Endodermal cell (in vitro differentiated cells): ENCODE results near the gene SIGLECL1. TPM values are rescaled to one million over a fixed set of nuclear protein-coding genes. Genes with fewer than 3 reads are reported as not detected.

Source experiments
- DNase-seq: peaks from one replicate; pipeline ENCODE4 v3.0.0-alpha.2; 2017
- H3K27ac ChIP-seq: 2 replicates; pipeline ENCODE4 v1.5.1; 2013; ENCODE audit warnings: mild to moderate bottlenecking, low read depth, low read length, moderate library complexity
- H3K27me3 ChIP-seq: 2 replicates; pipeline ENCODE4 v1.6.1; 2013; ENCODE audit warnings: mild to moderate bottlenecking, low read length, moderate library complexity; ENCODE audit not compliant: insufficient read depth, control insufficient read depth, poor library complexity, severe bottlenecking
- H3K36me3 ChIP-seq: 2 replicates; pipeline ENCODE4 v1.7.0; 2013; ENCODE audit warnings: mild to moderate bottlenecking, low read length, moderate library complexity; ENCODE audit not compliant: control insufficient read depth, insufficient read depth
- H3K4me1 ChIP-seq: one replicate; pipeline ENCODE4 v1.7.0; 2013; ENCODE audit warnings: low read length; ENCODE audit not compliant: control insufficient read depth, insufficient read depth
- H3K4me3 ChIP-seq: 2 replicates; pipeline ENCODE4 v1.5.1; 2013; ENCODE audit warnings: mild to moderate bottlenecking, low read length, moderate library complexity
- H3K9ac ChIP-seq: 2 replicates; pipeline ENCODE4 v1.6.1; 2013; ENCODE audit warnings: mild to moderate bottlenecking, low read length, moderate library complexity; ENCODE audit not compliant: poor library complexity, severe bottlenecking; ENCODE audit errors: extremely low read depth
- H3K9me3 ChIP-seq: 2 replicates; pipeline ENCODE4 v1.6.1; 2013; ENCODE audit warnings: mild to moderate bottlenecking, low read length, moderate library complexity; ENCODE audit not compliant: control insufficient read depth
- H3K27ac Mint-ChIP-seq: 2 replicates; pipeline ENCODE4 v1.8.0; 2020; ENCODE audit warnings: mixed read lengths
- H3K27me3 Mint-ChIP-seq: 2 replicates; pipeline ENCODE4 v1.8.0; 2021; ENCODE audit warnings: mild to moderate bottlenecking, mixed read lengths; ENCODE audit not compliant: insufficient read depth
- H3K36me3 Mint-ChIP-seq: 2 replicates; pipeline ENCODE4 v1.8.0; 2020; ENCODE audit warnings: low read depth, mixed read lengths
- H3K4me1 Mint-ChIP-seq: 2 replicates; pipeline ENCODE4 v1.8.0; 2020; ENCODE audit warnings: mixed read lengths
- H3K4me3 Mint-ChIP-seq: 2 replicates; pipeline ENCODE4 v1.8.0; 2020; ENCODE audit warnings: mild to moderate bottlenecking, moderate library complexity, mixed read lengths
- H3K9me3 Mint-ChIP-seq: 2 replicates; pipeline ENCODE4 v1.8.0; 2020; ENCODE audit warnings: mild to moderate bottlenecking, mixed read lengths
- WGBS, 2 experiments: methylation state at CpG; one replicate each; pipeline versions ENCODE4 v1.1.5 to v1.1.7; 2013; ENCODE audit warnings: missing lambda C conversion rate in 2 of 2, mixed read lengths in 1 of 2; ENCODE audit not compliant: insufficient coverage in 1 of 2, insufficient read length in 1 of 2; 5-methylcytosine and 5-hydroxymethylcytosine counted together
- long read RNA-seq, 4 experiments: library from polyadenylated mRNA in 2 of 4; library from RNA in 1 of 4; library from capped mRNA in 1 of 4; stranded (forward) in 3 of 4; unstranded in 1 of 4; transcript quantifications; one replicate each; pipeline ENCODE4 v2.0.0, GENCODE V29; 2020 to 2021; ENCODE audit warnings: inconsistent platforms in 1 of 4
- polyA plus RNA-seq, 2 experiments: library from polyadenylated mRNA; stranded (reverse); fragments of 50-300 nt; gene quantifications; one replicate each; pipeline ENCODE4 v1.2.3, GENCODE V29; 2013
- total RNA-seq, 2 donors: library from RNA; stranded (reverse); fragmentation: NEBNext Ultra II Directional in 1 of 2; extraction: Animal tissue kit (Norgen Biotek cat#: 25700) in 1 of 2; gene quantifications; 2 replicates in 1 of 2; 3 replicates in 1 of 2; pipeline ENCODE4 v1.2.1, GENCODE V29; 2021
- TF ChIP-seq, protein P1 (sequence below): fragments of 200-600 bp; sonication (generic); conservative IDR thresholded peaks from 2 replicates; pipeline ENCODE4 v1.5.0; 2021; ENCODE audit warnings: antibody characterized with exemption, mild to moderate bottlenecking

SIGLECL1 gene
- total RNA-seq = not detected
- polyA plus RNA-seq (2013, experiment 1 of 2) = not detected
- not detected for polyA plus RNA-seq (2013, experiment 2 of 2)
- long read RNA-seq, experiment 1 = 0 reads
- long read RNA-seq, experiment 2 = 0 reads
- long read RNA-seq, experiment 3 = 0 reads
- long read RNA-seq, experiment 4 = 0 reads

DNA sequence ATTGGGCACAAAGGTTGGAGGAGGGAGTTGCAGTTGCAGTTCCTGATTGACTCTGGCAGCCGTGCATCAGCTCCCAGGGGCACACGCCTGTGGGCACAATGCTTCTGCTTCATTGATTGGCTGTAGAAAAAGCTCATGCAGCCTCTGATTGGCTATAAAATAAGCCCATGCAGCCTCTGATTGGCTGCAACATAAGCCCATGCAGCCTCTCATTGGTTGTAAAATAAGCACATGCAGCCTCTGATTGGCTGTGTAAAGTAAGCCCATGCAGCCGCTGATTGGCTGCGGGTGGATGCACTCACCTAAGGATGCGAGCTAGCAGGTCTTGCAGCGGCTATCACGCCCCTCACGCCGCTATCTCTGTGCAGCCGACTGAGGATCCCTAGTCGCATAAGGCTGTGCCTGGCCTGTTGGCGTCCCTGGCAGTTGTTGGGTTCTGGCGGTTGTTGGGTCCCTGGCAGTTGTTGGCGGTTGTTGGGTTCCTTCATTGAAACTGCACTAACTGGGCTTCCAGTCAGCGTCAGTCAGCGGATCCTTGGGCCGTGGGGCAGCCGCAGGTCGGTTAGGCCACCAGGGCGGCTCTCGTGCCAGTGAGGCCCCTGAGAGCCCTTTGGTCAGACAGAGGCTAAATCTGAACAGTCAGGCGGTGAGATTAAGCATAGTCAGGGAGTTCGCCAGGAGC lies at the start of gene SIGLECL1:
TSS of gene SIGLECL1 (plus strand) at position 295 of the 682 bp plus-strand sequence. CDS start 12,993 bp downstream, outside the sequence.
- H3K27me3 ChIP-seq = no peaks in the 10 kb centered on the region
- Mint-ChIP-seq H3K4me1 (no peaks in the 10 kb centered on the region), H3K9me3 (peaks cover 4% of the 10 kb centered on the region), H3K4me3 (no peak within 1 kb of the TSS), H3K27ac (no peak within 1 kb of the TSS), H3K36me3 (no peaks in the 10 kb centered on the region), H3K27me3 (no peaks in the 10 kb centered on the region)
- H3K27ac ChIP-seq = no peak within 1 kb of the TSS
- no peak within 1 kb of the TSS for H3K9ac ChIP-seq
- peak; percentile 51 for DNase-seq
- peaks cover 6% of the 10 kb centered on the region for H3K9me3 ChIP-seq
- H3K4me3 ChIP-seq = no peak within 1 kb of the TSS
- no peaks in the 10 kb centered on the region for H3K36me3 ChIP-seq
- no peaks in the 10 kb centered on the region for H3K4me1 ChIP-seq
- WGBS, 2 experiments = 92 to 96% methylated on average over 8 to 23 of the region's 23 CpGs
- TF ChIP-seq, protein P1, sequence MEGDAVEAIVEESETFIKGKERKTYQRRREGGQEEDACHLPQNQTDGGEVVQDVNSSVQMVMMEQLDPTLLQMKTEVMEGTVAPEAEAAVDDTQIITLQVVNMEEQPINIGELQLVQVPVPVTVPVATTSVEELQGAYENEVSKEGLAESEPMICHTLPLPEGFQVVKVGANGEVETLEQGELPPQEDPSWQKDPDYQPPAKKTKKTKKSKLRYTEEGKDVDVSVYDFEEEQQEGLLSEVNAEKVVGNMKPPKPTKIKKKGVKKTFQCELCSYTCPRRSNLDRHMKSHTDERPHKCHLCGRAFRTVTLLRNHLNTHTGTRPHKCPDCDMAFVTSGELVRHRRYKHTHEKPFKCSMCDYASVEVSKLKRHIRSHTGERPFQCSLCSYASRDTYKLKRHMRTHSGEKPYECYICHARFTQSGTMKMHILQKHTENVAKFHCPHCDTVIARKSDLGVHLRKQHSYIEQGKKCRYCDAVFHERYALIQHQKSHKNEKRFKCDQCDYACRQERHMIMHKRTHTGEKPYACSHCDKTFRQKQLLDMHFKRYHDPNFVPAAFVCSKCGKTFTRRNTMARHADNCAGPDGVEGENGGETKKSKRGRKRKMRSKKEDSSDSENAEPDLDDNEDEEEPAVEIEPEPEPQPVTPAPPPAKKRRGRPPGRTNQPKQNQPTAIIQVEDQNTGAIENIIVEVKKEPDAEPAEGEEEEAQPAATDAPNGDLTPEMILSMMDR = no peak

DNA sequence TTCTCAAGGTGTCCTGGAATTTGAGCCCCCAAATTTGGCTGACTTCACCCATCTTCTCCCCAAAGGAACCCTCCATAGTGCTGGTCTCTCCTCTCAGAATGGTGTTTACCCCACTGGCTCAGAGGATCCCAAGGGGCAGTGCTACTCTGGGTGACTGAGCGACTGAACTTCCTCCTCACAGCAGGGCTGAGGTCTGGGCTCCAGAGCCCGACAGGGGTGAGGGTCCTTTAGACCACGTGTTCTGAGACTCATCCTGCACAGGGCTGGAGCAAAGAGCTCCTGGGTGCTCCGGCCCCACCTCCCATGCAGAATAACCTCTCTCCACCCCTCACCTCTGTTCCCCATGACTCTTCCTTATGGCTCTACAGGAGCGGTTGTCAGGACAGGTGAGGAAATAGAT lies 49.2 kb upstream of the SIGLECL1 start:
- H3K27ac ChIP-seq = no peak overlapping the region
- H3K4me3 ChIP-seq = no peak overlapping the region
- DNase-seq = no peak
- no peak overlapping the region for H3K4me3 Mint-ChIP-seq
- H3K36me3 ChIP-seq = no peaks in the 10 kb centered on the region
- H3K4me1 Mint-ChIP-seq = no peaks in the 10 kb centered on the region
- TF ChIP-seq, protein P1 = no peak
- WGBS, 2 experiments = 81 to 100% methylated on average over 1 to 5 of the region's 5 CpGs
- no peaks in the 10 kb centered on the region for H3K36me3 Mint-ChIP-seq
- no peaks in the 10 kb centered on the region for H3K27me3 ChIP-seq
- no peaks in the 10 kb centered on the region for H3K9me3 Mint-ChIP-seq
- H3K27ac Mint-ChIP-seq = no peak overlapping the region
- no peak overlapping the region for H3K9ac ChIP-seq
- H3K27me3 Mint-ChIP-seq = peaks cover 7% of the 10 kb centered on the region
- H3K4me1 ChIP-seq = no peaks in the 10 kb centered on the region
- no peaks in the 10 kb centered on the region for H3K9me3 ChIP-seq

DNA sequence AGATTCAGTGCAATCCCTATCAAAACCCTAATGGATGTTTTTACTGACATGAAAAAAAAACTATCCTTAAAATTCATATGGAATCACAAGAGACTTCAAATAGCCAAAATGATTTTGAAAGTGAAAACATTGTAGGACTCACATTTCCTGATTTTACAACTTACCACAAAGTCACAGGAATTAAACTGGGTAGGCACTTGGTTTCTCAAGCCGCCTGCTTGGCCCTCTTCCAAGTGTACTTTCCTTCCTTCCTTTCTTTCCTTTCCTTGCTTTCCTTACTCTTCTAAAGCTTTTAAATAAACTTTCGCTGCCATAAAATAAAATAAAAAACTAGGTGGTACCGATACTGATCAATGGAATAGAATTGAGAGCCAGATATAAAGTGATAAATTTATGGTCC lies 47.0 kb upstream of the SIGLECL1 start:
- Mint-ChIP-seq H3K27me3 (peaks cover 18% of the 10 kb centered on the region), H3K27ac (no peak overlapping the region), H3K4me3 (no peak overlapping the region), H3K36me3 (no peaks in the 10 kb centered on the region), H3K9me3 (no peaks in the 10 kb centered on the region), H3K4me1 (no peaks in the 10 kb centered on the region)
- H3K36me3 ChIP-seq = no peaks in the 10 kb centered on the region
- no peak overlapping the region for H3K9ac ChIP-seq
- H3K4me1 ChIP-seq = no peaks in the 10 kb centered on the region
- H3K27ac ChIP-seq = no peak overlapping the region
- no peaks in the 10 kb centered on the region for H3K9me3 ChIP-seq
- H3K4me3 ChIP-seq = no peak overlapping the region
- WGBS, 2 experiments = 80 to 90% methylated on average over 2 to 3 of the region's 3 CpGs
- TF ChIP-seq, protein P1 = no peak
- no peak for DNase-seq
- no peaks in the 10 kb centered on the region for H3K27me3 ChIP-seq
